M059J (cell line): ENCODE data around the gene SDK1. TPM values are rescaled to one million over a fixed set of nuclear protein-coding genes. Genes with fewer than 3 reads are reported as not detected.

Experiments used
- DNase-seq: peaks from one replicate; pipeline ENCODE4 v3.0.0-alpha.2; 2012; ENCODE audit warnings: low read depth
- total RNA-seq: library from RNA; depleted of rRNA; stranded (reverse); fragments of >200 nt; shearing (Covaris generic); gene quantifications from 2 replicates; pipeline ENCODE4 v1.2.3, GENCODE V29; 2014

SDK1 gene
- total RNA-seq, 1 experiment from 2014 or later = under 0.01 TPM

DNA sequence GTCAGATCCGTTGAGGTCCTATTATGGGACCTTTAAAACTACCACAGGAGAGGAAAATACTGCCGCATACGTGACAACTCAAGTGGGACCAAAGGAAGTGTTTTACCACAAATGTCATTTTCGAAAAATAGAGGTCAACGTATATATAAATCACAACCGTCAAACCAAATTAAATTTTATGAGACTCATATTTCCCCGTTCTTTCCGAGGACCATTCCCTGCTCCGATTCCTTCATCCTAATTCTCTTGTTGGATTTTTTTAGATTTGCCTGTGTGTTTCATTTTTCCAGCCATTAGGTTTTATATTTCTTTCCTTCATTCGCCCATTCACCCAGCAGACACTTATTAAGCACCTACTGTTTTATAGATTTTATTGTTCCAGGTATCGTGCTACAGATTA is 797.1 kb downstream of the SDK1 start:
- no peak for DNase-seq

DNA sequence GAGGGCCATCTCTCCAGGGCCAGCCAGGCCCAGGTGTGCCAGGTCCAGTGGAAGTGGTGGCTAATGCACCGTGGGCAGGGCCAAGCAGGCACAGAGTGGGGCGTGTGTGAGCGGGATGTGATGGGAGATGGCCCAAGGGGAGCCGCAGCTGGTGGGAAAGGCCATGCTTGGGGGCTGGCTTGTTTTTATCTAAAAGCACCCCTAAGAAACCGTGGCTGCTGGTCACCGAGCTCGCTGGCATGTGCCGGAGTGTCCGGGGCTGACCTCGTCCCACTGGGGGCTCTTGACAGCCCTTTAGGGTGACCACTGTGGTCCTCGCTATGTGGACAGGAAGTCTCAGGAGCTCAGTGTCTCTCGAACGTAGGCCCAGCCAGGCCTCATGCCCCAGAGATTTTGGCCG is 798.6 kb downstream of the SDK1 start:
- DNase-seq = no peak

DNA sequence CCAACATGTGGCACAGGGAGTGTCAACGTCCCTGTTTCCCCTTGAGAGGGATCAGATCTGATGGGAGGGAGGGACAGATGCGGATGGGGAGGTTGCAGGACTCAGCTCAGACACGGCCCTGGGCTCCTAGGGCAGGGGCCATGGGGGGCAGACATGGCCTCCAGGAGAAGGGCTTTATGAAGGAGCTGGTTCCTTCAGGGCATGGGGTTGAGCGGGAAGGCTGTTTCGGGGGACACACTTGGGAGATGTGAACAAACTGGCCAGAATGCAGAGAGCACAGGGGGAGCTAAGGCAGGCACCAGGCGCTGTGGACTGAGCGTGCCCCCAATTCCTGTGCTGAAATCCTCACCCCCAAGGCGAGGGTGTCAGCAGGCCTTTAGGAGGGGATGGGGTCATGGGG is 799.1 kb downstream of the SDK1 start:
- no peak for DNase-seq

DNA sequence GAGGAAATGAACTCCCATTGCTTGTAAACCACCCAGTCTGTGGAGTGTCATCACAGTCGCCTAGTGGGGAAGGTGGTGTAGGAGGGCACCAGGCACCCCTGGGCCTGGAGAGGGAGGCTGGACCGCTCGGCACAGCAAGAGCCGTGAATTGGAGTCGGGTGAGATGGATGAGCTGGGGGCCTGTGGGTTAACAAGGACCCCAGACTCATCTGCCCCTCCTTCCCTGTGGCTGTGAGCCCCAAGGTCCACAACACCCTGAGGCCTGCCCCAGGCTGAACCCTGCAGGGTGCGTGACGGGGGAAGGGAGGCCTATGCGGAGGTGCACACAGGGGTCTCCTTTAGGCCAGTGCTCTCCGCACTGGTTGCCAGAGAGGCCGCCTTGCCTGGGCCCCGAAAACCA is 799.6 kb downstream of the SDK1 start:
- DNase-seq = no peak

DNA sequence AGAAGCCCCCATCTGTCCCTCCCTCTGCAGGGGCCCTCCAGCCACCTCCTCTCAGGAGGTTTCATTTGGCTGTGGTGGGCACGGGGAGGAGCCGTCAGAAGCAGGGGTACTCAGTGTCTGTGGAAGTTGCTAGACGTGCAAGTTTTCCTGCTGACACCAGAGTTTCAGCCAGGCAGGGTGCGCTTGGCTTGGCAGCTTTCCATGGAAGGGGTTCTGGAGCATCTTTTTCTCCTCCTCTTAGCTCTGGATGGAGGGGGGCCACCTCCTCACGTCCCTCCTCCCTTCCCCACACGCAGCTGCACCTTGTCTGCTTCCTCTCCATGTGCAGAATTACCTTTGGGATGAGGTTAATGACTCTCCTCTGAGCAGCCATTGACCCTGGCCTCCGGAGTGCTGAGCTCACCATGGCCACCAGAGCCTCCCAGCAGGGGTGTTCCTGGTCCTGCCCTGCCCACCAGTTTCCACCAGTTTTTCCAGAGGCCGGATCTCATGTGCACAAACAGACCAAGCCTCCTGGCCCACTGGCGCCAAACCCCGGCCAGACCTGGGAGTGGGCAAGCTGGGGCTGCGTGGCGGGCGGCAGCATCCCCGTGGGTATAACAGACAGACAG is 801.3 kb downstream of the SDK1 start:
- no peak for DNase-seq

DNA sequence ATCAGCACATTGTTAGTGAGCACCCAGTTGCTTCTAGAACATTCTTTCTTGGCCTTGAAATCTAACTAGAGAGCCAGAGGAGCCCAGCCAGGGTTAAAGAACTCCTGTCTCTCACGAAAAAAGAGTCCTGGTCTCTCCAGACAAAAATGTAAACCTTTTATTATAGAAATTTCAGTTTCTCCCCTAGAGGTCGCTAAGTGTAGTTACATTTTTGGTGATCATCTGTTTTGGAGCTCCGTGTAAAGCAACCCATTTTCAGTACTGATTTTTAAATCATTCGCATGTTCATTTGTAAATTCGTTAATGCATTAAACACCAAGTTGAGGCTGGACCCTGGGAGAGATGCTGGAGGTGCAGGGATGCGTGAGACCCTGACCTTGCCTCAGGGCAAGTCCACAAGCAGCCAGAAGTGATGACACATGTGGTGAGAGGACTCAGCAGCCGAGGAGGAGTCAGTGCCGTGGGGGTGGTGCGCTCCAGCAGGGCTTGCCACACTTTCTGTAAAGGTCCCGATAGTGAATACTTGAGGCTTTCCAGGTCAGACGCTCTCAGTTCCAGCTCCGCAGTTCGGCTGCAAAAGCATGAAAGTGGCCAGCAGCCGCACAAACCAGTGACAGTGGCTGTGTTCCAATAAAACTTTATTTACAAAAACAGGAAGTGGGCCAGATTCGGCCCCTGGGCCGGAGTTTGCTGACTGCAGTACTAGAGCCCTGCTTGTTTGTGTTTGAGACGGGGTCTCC is 802.5 kb downstream of the SDK1 start:
- peak; percentile 74 for DNase-seq

DNA sequence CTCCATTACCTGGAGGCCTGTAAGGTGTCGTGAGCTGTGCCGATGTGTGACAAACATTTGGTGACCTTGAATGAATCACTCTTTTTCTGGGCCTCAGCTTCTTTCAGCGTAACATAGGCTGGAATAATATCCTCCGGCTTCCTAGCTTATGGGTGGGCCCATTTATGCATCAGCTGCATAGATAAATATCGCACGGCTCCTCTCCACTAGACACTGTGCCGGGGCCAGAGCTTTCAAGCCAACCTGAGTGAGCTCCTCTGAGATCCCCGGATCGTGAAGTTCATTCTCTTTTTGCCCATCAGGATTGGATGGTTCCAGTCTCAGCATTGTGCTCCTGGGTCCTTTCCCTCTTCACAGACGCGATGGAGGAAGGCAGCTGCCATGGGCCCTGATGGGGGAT is 806.8 kb downstream of the SDK1 start:
- DNase-seq = no peak

DNA sequence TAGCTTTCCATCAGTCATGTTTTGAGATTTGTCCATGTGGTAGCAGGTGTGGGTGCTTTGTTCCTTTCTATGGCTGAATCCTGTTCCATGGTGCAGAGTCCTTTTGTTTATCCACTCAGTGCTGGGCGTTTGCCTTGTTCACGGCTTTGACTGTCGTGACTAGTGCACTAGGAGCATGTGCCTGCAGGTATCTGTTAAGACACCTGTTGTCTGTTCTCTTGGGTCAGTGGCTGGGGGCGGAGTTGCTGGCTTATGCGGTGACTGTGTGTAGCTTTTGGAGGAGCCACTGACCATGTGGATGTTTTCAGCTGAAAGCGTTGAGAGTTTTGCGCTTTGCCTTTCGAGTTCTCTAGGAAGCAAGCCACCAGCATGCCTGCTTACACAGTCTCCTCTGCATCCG is 807.9 kb downstream of the SDK1 start:
- DNase-seq = no peak

DNA sequence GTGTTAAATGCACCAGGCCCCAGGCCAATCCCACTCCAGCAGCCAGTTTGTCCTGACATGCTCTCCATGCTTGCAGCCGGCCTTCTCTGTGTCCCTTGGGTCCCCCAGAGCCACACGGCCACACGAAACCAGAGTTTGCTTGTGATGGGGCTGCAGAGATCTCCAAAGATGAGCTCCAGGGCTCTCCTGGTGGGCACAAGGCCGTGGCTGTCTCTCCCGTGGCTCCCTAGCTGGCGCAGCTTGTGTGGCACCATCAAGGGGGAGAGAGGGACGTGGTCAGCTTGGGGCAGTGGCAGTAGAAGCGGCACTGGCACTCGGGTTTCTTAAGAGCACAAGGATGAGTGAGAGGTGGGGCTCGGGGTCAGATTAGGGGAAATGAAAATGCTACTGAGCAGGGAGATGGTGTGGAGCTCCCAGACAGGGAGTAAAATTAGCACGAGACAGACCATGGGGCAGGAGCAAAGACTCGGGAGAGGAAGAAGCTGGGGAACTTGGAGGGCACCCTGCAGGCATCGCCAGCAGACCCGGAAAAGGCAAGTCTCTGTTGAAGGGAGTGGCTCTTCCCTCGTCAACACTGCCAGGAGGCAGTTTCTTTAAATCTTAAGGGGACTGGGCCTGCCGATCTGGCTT is 808.5 kb downstream of the SDK1 start:
- no peak for DNase-seq

DNA sequence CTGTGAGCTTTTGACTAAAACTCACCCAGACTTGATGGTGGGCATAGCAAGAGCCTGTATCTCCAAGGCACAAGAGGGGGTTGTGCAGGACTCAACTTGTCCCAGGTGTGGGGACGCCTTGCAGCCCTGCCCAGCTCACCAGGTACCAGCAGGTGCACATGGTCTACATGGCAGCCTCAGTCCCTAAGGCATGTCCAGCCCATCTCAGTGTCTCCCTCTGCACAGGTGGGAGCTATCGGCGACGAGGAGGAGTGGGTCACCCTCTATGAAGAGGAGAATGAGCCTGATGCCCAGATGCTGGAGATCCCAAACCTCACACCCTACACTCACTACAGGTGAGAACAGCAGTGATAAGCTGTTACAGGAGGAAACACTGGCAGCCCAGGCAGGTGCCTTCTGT is 809.4 kb downstream of the SDK1 start:
- DNase-seq = no peak

DNA sequence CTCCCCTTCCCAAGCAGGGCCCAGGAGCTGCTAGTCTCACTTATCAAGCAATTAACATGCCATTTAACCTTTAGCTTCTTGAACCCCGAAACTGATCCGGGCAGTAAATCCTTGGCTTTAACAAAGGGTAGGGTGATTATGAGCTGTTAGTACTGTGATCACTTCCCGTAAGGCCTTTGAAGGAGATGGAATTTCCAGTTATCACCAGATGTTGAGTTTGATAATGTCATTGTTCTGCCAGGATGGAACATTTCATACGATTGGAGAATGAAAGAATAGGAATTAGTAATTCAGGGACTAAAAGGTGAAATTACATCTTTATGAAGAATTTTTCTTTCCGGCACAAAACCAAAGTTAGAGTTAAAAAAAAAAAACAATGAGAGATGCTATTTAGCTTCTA is 810.1 kb downstream of the SDK1 start:
- no peak for DNase-seq

DNA sequence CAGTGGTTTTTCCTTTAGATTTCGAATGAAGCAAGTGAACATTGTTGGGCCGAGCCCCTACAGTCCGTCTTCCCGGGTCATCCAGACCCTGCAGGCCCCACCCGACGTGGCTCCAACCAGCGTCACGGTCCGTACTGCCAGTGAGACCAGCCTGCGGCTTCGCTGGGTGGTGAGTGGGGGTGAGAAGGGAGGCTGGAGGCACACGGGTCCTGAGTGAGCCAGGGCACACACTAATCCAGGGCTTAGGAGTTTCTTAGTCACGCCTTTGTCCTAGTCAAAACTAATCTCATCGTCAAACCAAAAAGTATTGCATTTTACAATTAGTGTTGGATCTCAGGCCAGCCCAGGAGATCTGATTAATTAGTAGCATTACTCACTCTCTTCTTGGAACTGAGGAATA is 812.2 kb downstream of the SDK1 start:
- DNase-seq = no peak

DNA sequence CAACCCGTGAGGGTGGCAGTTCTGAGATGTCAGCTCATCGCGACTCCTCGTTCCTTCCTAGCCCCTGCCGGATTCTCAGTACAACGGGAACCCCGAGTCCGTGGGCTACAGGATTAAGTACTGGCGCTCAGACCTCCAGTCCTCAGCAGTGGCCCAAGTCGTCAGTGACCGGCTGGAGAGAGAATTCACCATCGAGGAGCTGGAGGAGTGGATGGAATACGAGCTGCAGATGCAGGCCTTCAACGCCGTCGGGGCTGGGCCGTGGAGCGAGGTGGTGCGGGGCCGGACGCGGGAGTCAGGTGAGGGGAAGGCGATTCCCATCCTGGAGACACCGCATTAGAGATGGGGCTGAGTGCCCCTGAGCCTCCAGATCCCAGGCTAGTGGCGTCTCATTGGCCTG is 812.9 kb downstream of the SDK1 start:
- no peak for DNase-seq

DNA sequence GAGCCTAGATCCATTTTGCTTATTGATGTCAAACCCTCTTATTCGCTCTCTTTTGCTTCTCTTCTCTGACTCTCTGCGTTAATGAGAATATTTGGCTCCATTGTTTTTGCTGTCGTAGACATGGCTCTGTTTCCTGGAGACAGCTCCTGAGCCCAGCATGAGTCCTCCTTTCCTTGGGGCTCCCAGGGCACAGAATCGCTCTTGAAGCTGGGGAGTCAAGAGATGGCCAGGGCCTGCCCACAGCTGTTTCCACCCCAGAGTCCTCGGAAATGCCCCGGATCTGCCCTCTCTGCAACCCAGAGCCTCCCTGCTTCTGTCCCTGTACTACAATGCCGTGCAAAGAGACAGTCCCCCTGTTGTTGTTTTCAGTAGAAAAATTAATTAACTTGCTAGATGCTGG is 814.4 kb downstream of the SDK1 start:
- no peak for DNase-seq

DNA sequence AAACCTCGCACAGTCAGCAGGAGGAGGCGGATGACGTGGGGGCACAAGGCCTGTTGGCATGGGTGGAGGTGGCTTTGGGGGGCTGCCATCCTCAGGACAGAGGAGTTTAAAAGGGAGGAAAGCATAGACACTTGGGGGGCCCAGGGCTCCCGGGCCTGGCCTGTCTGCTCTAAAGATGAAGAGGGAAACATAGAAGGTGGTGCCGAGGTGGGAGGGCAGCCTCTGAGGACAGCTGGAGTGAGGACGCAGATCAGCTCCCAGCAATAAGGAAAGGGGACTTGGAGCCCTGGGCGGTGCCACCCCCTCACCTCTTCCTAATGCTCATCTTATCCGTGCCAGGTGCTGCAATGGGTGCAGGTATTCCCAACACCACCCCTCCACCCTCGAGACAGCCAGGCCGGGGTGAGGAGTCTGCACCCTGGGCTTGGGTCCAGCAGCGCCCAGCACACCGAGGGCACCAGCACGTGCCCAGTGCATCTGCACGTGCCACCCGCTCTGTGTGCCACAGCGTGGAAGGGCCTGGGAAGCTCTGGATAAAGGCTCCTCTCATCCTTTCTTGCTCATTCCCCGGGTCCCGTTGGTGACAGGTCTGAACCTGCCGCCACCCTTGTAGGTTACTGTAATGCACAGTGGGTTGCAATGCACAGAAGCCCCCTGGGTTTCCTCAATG is 815.0 kb downstream of the SDK1 start:
- DNase-seq = no peak

DNA sequence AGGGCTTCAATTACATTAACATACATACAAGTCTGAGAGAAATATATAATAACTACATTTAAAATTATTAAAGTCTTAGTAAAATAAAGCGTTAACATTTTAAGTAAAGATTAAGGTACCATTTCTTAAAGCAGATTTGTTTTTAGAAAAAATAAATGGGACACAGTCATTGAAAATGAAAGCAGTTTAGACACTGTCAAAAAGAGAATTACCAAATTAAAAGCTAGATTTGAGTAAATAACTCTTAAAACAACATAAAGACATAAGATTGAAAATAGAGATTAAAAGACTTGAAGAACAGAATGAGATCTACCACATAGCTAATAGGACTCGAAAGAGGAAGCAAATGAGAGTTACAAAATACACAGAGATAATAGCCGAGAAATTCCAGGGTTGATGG is 818.8 kb downstream of the SDK1 start:
- no peak for DNase-seq

DNA sequence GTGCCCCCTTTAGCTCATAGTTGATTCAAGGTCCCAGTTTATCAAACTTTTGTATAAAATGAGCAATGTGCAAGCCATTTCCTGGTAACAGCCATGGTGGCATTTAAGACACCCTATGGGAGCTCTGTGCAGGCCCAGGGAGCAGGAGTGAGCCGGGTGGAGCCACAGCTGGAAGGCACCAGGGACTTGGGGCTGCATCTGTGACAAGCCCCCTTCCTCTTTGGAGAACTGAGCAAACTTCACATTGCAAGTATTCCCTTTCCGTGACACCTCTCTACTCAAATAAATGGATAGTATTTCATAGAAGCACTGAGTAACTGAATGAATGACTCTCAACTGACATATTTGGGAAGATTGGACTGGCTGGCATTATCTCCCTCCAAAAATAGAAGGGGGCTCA is 822.3 kb downstream of the SDK1 start:
- DNase-seq = no peak

DNA sequence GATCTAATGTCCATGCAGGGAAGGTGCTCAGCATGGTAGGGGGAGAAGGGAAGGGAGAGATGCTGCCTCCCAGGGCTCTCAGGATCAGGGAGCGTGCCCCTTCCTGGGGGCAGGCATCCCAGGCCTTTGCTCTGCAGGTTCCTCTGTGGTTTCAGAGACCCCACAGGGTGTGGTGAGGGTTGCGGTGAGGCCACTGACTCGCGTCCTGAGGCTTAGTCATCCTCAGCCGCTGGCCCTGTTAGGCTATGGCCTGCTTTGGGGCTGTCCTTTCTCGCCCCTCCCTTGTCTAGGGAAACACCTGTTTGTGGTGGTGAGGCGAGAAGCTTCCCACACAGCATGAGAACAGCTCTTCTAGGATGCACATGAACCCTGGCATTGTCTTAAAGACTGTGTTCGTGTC is 822.8 kb downstream of the SDK1 start:
- peak; percentile 12 for DNase-seq

DNA sequence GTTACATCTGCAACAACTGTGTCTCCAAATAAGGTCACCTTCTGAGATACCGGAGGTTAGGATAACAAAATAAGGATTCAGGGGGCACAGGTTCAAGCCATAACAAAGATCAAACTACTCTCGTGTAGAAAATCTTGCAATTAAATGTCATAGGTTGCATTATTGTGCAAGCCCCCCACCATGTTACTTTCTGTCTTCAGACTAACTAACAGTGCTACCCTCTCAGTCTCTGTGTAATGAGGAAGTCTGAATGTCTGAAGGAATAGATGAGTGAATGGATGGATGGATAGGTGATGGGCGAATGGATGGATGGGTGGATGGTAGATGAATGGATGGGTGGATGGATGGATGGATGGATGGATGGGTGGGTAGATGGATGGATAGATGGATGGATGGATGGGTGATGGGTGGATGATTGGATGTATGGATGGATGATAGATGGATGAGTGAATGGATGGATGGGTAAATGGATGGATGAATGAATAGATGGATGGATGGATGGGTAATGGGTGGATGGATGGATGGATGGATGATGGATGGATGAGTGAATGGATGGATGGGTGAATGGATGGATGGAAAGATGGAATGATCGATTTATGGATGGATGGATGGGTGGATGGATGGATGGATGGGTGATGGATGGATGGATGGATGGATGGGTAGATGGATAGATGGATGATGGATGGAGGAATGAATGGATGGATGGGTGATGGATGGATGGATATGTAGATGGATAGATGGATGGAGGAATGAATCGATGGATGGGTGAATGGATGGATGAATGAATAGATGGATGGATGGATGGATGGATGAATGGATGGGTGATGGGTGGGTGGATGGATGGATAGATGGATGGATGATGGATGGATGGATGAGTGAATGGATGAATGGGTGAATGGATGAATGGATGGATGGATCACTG is 823.8 kb downstream of the SDK1 start:
- no peak for DNase-seq

DNA sequence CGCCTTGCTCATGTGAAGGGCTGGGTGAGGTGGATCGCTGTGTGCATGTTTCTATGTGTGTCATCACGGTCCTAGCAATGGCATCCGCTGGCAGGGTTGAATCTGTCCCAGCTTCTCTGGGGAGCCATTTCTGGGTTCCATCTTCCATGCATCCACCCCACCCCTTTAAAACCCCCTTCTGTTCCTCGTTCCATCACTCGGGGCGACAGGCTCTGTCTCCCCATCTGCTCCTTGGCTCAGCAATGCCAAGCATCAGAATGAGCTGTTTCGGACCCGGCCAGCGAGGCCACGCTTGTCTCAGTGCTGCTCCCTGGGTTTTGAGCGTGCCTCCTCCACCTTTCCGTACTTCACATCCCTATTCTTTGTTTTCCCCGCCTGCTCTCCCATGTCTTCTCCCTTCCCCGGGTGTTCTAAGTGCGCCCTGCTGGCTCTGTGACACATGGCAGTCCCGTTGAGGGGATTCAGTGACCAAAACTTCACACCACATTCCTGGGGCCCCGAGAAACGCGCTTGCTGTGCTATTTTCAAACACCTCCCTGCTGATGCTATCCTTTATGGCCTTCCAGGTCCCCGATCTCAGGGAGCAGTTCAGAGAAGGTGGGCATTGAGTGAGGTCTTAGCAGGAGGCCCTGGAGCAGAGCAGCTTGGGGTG is 827.0 kb downstream of the SDK1 start:
- no peak for DNase-seq

DNA sequence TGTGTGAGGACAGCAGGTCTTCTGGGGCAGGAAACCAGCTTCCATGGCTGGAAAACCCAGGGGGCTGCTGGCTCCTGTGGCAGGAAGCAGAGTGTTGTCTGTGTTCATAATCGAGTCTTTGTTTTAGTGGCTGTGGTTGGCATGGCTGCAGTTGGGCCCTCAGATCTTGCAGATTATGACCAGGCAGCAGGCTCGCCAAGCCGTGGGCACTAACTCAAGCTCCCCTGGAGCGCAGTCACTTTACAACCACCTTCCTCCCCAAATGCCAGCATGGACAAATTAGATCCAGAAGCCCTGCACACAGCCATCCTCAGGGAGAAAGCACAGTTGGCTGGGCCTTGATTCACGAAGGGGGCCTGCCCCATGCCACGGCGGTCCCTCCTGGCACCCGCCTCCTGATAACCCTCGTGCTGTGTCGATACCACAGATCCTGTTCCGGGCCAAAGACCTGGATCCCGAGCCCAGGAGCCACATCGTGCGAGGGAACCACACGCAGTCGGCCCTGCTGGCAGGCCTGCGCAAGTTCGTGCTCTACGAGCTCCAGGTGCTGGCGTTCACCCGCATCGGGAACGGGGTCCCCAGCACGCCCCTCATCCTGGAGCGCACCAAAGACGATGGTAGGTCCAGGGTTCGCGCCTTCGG is 828.5 kb downstream of the SDK1 start:
- DNase-seq = peak; percentile 3
